Keratinocyte (primary cell): Measurements from ENCODE around the gene HDAC8. TPM values are rescaled to one million over a fixed set of nuclear protein-coding genes. Genes with fewer than 3 reads are reported as not detected.

ENCODE experiments used
- DNase-seq: peaks from one replicate; pipeline ENCODE4 v3.0.0-alpha.2; 2011; ENCODE audit warnings: low read depth, missing footprints, low spot score
- FAIRE-seq: peaks from 2 replicates; lab custom pipeline; 2011; peaks lifted over from hg19 to GRCh38; lab: Jason Lieb, UNC
- H2AFZ ChIP-seq: 2 replicates; pipeline ENCODE4 v1.6.0; 2012; ENCODE audit warnings: low read length, control low read depth, inconsistent platforms; ENCODE audit not compliant: control insufficient read depth
- H3K27ac ChIP-seq: 2 replicates; pipeline ENCODE4 v1.5.1; 2011; ENCODE audit warnings: low read length; ENCODE audit not compliant: control insufficient read depth, insufficient read depth
- H3K27me3 ChIP-seq: 3 replicates; pipeline ENCODE4 v1.6.0; 2011; ENCODE audit warnings: low read length; ENCODE audit not compliant: control insufficient read depth, insufficient read depth; ENCODE audit errors: extremely low read depth
- H3K36me3 ChIP-seq, 2 experiments: 2 replicates in 1 of 2; 3 replicates in 1 of 2; pipeline ENCODE4 v1.5.1; 2011; ENCODE audit warnings: low read length in 2 of 2, mild to moderate bottlenecking in 1 of 2; ENCODE audit not compliant: control insufficient read depth in 2 of 2, insufficient read depth in 2 of 2; ENCODE audit errors: extremely low read depth in 1 of 2
- H3K4me1 ChIP-seq: 3 replicates; pipeline ENCODE4 v1.5.1; 2011; ENCODE audit warnings: low read length; ENCODE audit not compliant: control insufficient read depth, insufficient read depth; ENCODE audit errors: extremely low read depth
- H3K4me2 ChIP-seq: 3 replicates; pipeline ENCODE4 v1.6.0; 2011; ENCODE audit warnings: low read depth, low read length; ENCODE audit not compliant: control insufficient read depth, insufficient read depth; ENCODE audit errors: extremely low read depth
- H3K4me3 ChIP-seq, 3 experiments: fragments of 200-600 bp in 1 of 3; sonication (generic) in 1 of 3; 2 replicates in 2 of 3; 3 replicates in 1 of 3; pipeline ENCODE4 v1.5.1; 2011 to 2016; ENCODE audit warnings: low read length in 3 of 3, mild to moderate bottlenecking in 3 of 3, control low read depth in 2 of 3, inconsistent platforms in 1 of 3, low read depth in 1 of 3, mixed read lengths in 1 of 3, mixed run types in 1 of 3, moderate library complexity in 1 of 3; ENCODE audit not compliant: control insufficient read depth in 2 of 3, insufficient read depth in 2 of 3; ENCODE audit errors: extremely low read depth in 1 of 3
- H3K79me2 ChIP-seq: 2 replicates; pipeline ENCODE4 v1.6.0; 2012; ENCODE audit warnings: low read length; ENCODE audit not compliant: control insufficient read depth, insufficient read depth
- H3K9ac ChIP-seq: 3 replicates; pipeline ENCODE4 v1.6.0; 2011; ENCODE audit warnings: low read length; ENCODE audit not compliant: control insufficient read depth, insufficient read depth; ENCODE audit errors: extremely low read depth
- H3K9me1 ChIP-seq: 3 replicates; pipeline ENCODE4 v1.6.0; 2011; ENCODE audit warnings: low read length; ENCODE audit not compliant: control insufficient read depth, insufficient read depth; ENCODE audit errors: extremely low read depth
- H3K9me3 ChIP-seq: 2 replicates; pipeline ENCODE4 v1.5.1; 2012; ENCODE audit warnings: low read depth, low read length; ENCODE audit not compliant: control insufficient read depth
- H4K20me1 ChIP-seq: 3 replicates; pipeline ENCODE4 v1.6.0; 2011; ENCODE audit warnings: low read length; ENCODE audit not compliant: control insufficient read depth, insufficient read depth; ENCODE audit errors: extremely low read depth
- CTCF ChIP-seq, 3 experiments: IDR thresholded peaks in 1 of 3; conservative IDR thresholded peaks in 1 of 3; optimal IDR thresholded peaks in 1 of 3; 2 replicates in 2 of 3; 3 replicates in 1 of 3; pipeline versions ENCODE3 to v1.5.1; 2011; ENCODE audit warnings: low read length in 3 of 3, mild to moderate bottlenecking in 3 of 3, moderate library complexity in 2 of 3, control low read depth in 1 of 3, inconsistent platforms in 1 of 3; ENCODE audit not compliant: insufficient read depth in 2 of 3; ENCODE audit errors: extremely low read depth in 1 of 3
- EZH2 ChIP-seq: IDR thresholded peaks from one replicate; pipeline ENCODE4 v1.6.1; 2012; ENCODE audit warnings: inconsistent platforms, mild to moderate bottlenecking, low read length, moderate library complexity
- dilution Hi-C: fragments of 300-500 bp; cut with MboI; formaldehyde crosslinking; loops from one replicate; pipeline ENCODE4 v1.7.0; 2020; ENCODE audit warnings: low sequenced_read_pairs; ENCODE audit not compliant: extremely low pct_ligation_motif_present
- polyA plus RNA-seq, 5 experiments: library from polyadenylated mRNA; depleted of rRNA in 3 of 5; stranded (reverse) in 3 of 5; stranded (forward) in 1 of 5; unstranded in 1 of 5; fragments of >200 nt; gene quantifications; 1 replicate in 1 of 5; 2 replicates in 3 of 5; 3 replicates in 1 of 5; pipeline versions ENCODE4 v1.2.1 to v1.2.3, GENCODE V29; 2011 to 2012; ENCODE audit warnings: missing spikeins in 2 of 5, low read depth in 1 of 5, low replicate concordance in 1 of 5

HDAC8 gene
- polyA plus RNA-seq, 1 donor (not counting 4 experiments of a cell fraction or from before 2014, with no cell fraction given), result 27.3 TPM

- H2AFZ ChIP-seq, result no peak overlapping the region
- H3K9me1 ChIP-seq, result no peaks in the 10 kb centered on the region
- dilution Hi-C loops, result no loop called here
- peaks cover 7% of the 10 kb centered on the region for H3K4me1 ChIP-seq
- DNase-seq (no peak), FAIRE-seq (no peak)
- H3K4me3 ChIP-seq, result no peak overlapping the region
- TF ChIP-seq CTCF (optimal IDR thresholded peaks at IDR 0.05 in 1 of 3, IDR thresholded peaks at IDR 0.05 in 1 of 3, conservative IDR thresholded peaks at IDR 0.05 in 1 of 3; ENCODE audit: extremely low read depth in 1 of 3, insufficient read depth in 2 of 3, low read length in 3 of 3) (no peak), EZH2 (no peak)
- no peaks in the 10 kb centered on the region for H3K9me3 ChIP-seq
- no peaks in the 10 kb centered on the region for H3K79me2 ChIP-seq
- no peaks in the 10 kb centered on the region for H4K20me1 ChIP-seq
- no peaks in the 10 kb centered on the region for H3K36me3 ChIP-seq
- peaks cover 29% of the 10 kb centered on the region for H3K27me3 ChIP-seq
- H3K9ac ChIP-seq, result no peak overlapping the region
- no peak overlapping the region for H3K27ac ChIP-seq
- H3K4me2 ChIP-seq, result no peak overlapping the region
Observed at GRCh38 chrX:72316408-72317110, 256.1 kb downstream of the HDAC8 start.

GRCh38 chrX:72314881-72315280, 257.8 kb downstream of the HDAC8 start:
- H3K4me2 ChIP-seq, result no peak overlapping the region
- peaks cover 30% of the 10 kb centered on the region for H3K27me3 ChIP-seq
- H3K4me3 ChIP-seq, result no peak overlapping the region
- H2AFZ ChIP-seq, result no peak overlapping the region
- FAIRE-seq, result no peak
- H3K36me3 ChIP-seq, result no peaks in the 10 kb centered on the region
- no peak overlapping the region for H3K27ac ChIP-seq
- H3K9me3 ChIP-seq, result no peaks in the 10 kb centered on the region
- no peaks in the 10 kb centered on the region for H4K20me1 ChIP-seq
- H3K9ac ChIP-seq, result no peak overlapping the region
- no peak for DNase-seq
- H3K4me1 ChIP-seq, result peaks cover 7% of the 10 kb centered on the region
- no peaks in the 10 kb centered on the region for H3K9me1 ChIP-seq
- no peak for TF ChIP-seq EZH2
- TF ChIP-seq CTCF (optimal IDR thresholded peaks at IDR 0.05 in 1 of 3, IDR thresholded peaks at IDR 0.05 in 1 of 3, conservative IDR thresholded peaks at IDR 0.05 in 1 of 3; ENCODE audit: extremely low read depth in 1 of 3, insufficient read depth in 2 of 3, low read length in 3 of 3), result no peak
- dilution Hi-C loops, result no loop called here
- no peaks in the 10 kb centered on the region for H3K79me2 ChIP-seq
